HCT116 (cell line): ENCODE data around the gene NID2.

Experiments used
- CTCF ChIP-seq, 3 experiments: fragments of 200-600 bp in 1 of 3; sonication (generic) in 1 of 3; IDR thresholded peaks in 2 of 3; conservative IDR thresholded peaks in 1 of 3; 2 replicates each; pipeline ENCODE4 v1.5.1; 2012 to 2017; ENCODE audit warnings: low read depth in 2 of 3, low read length in 2 of 3, antibody characterized with exemption in 1 of 3, borderline replicate concordance in 1 of 3, control low read depth in 1 of 3, mild to moderate bottlenecking in 1 of 3, mixed read lengths in 1 of 3, mixed run types in 1 of 3, moderate library complexity in 1 of 3; ENCODE audit not compliant: insufficient read depth in 1 of 3
- EZH2 ChIP-seq: fragments of 200-600 bp; sonication (generic); IDR thresholded peaks from 2 replicates; pipeline ENCODE4 v1.6.1; 2017; ENCODE audit warnings: antibody characterized with exemption, mixed run types
- EZH2phosphoT487 ChIP-seq: fragments of 200-600 bp; IDR thresholded peaks from 2 replicates; pipeline ENCODE4 v1.6.1; 2018; ENCODE audit warnings: antibody characterized with exemption, borderline replicate concordance
- FOSL1 ChIP-seq: IDR thresholded peaks from 2 replicates; pipeline ENCODE4 v1.6.1; 2012; ENCODE audit warnings: low read depth
- JUND ChIP-seq: IDR thresholded peaks from 2 replicates; pipeline ENCODE4 v1.6.1; 2012
- POLR2A ChIP-seq: IDR thresholded peaks from 2 replicates; pipeline ENCODE4 v1.7.0; 2011; ENCODE audit warnings: borderline replicate concordance; ENCODE audit not compliant: insufficient read depth, insufficient read length; ENCODE audit errors: extremely low read depth
- POLR2AphosphoS5 ChIP-seq: IDR thresholded peaks from 2 replicates; pipeline ENCODE4 v1.6.1; 2011; ENCODE audit warnings: mild to moderate bottlenecking, low read depth, low read length, moderate library complexity
- RAD21 ChIP-seq: IDR thresholded peaks from 2 replicates; pipeline ENCODE4 v1.6.1; 2012; ENCODE audit warnings: low read depth, mild to moderate bottlenecking
- SIN3A ChIP-seq: IDR thresholded peaks from 2 replicates; pipeline ENCODE4 v1.6.1; 2012; ENCODE audit warnings: low read depth
- YY1 ChIP-seq: IDR thresholded peaks from 2 replicates; pipeline ENCODE4 v1.6.1; 2011; ENCODE audit warnings: low read length, low read depth, moderate library complexity, mild to moderate bottlenecking; ENCODE audit not compliant: insufficient replicate concordance; ENCODE audit errors: extremely low read depth
- ZNF274 ChIP-seq: fragments of 200-500 bp; sonication (Bioruptor generic); IDR thresholded peaks from 2 replicates; pipeline ENCODE4 v1.6.1; 2014; ENCODE audit warnings: mild to moderate bottlenecking, low read depth, low read length, inconsistent platforms
- TF ChIP-seq, protein P1 (sequence below): IDR thresholded peaks from 2 replicates; pipeline ENCODE4 v1.6.1; 2011; ENCODE audit warnings: mild to moderate bottlenecking, low read length, moderate library complexity; ENCODE audit not compliant: insufficient replicate concordance; ENCODE audit errors: extremely low read depth
- TF ChIP-seq, protein P2 (sequence below): IDR thresholded peaks from 2 replicates; pipeline ENCODE4 v1.6.1; 2012

- TF ChIP-seq CTCF (IDR thresholded peaks at IDR 0.05 in 2 of 3, conservative IDR thresholded peaks at IDR 0.05 in 1 of 3; ENCODE audit: borderline replicate concordance in 1 of 3, insufficient read depth in 1 of 3, low read depth in 2 of 3, low read length in 2 of 3) (no peak), POLR2A (no peak), YY1 (no peak), SIN3A (no peak), ZNF274 (no peak), POLR2AphosphoS5 (no peak), EZH2 (no peak), EZH2phosphoT487 (no peak), RAD21 (no peak), FOSL1 (no peak), JUND (no peak)
- TF ChIP-seq, protein P1, sequence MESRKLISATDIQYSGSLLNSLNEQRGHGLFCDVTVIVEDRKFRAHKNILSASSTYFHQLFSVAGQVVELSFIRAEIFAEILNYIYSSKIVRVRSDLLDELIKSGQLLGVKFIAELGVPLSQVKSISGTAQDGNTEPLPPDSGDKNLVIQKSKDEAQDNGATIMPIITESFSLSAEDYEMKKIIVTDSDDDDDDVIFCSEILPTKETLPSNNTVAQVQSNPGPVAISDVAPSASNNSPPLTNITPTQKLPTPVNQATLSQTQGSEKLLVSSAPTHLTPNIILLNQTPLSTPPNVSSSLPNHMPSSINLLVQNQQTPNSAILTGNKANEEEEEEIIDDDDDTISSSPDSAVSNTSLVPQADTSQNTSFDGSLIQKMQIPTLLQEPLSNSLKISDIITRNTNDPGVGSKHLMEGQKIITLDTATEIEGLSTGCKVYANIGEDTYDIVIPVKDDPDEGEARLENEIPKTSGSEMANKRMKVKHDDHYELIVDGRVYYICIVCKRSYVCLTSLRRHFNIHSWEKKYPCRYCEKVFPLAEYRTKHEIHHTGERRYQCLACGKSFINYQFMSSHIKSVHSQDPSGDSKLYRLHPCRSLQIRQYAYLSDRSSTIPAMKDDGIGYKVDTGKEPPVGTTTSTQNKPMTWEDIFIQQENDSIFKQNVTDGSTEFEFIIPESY: no peak
- TF ChIP-seq, protein P2, sequence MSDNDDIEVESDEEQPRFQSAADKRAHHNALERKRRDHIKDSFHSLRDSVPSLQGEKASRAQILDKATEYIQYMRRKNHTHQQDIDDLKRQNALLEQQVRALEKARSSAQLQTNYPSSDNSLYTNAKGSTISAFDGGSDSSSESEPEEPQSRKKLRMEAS: no peak
Measured at GRCh38 chr14:51988221-51988620, 80.6 kb downstream of the NID2 start.
